Activated CD4-positive, CD25-positive, alpha-beta regulatory T cell treated with anti-CD3 and anti-CD28 coated beads, Interleukin-2, amount 50 U/mL, for 16 hours (primary cell): ENCODE results near the gene SEMA3G.

Source experiments
- DNase-seq: peaks from one replicate; pipeline ENCODE4 v3.0.0-alpha.2; 2020; ENCODE audit warnings: low read depth, low spot score

SEMA3G gene

DNA sequence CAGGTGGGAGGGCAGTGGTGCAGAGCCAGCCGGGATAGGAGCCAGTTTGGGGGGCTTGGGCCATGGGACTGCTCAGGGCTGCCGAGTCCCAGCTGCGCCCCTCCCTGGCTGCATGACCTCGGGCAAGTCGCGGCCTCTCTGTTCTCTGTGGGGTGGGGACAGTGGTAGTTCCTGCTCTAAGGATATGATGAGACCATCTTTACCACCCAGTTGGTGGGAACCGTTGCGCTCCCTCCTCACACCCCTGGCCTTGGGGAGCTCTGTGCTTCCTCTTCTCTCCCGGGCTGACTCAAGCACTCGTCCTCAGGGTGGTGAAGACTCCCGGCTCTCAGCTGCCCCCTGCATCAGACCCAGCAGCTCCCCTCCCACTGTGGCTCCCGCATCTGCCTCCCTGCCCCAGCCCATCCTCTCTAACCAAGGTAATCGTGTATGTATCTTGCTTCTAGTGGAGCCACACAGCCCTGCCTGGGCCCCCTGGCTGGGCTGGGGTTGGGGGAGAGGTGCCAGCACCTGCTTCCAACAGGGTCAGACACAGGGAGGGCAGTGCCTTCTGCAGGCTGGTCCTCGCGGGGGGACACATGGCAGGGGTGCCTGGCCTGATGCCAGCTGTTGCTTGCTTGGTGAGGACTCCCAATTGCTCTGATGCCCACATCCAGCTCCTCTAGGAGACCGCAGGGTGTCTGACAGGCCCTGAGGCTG lies 35.1 kb upstream of the SEMA3G start:
- DNase-seq: no peak

DNA sequence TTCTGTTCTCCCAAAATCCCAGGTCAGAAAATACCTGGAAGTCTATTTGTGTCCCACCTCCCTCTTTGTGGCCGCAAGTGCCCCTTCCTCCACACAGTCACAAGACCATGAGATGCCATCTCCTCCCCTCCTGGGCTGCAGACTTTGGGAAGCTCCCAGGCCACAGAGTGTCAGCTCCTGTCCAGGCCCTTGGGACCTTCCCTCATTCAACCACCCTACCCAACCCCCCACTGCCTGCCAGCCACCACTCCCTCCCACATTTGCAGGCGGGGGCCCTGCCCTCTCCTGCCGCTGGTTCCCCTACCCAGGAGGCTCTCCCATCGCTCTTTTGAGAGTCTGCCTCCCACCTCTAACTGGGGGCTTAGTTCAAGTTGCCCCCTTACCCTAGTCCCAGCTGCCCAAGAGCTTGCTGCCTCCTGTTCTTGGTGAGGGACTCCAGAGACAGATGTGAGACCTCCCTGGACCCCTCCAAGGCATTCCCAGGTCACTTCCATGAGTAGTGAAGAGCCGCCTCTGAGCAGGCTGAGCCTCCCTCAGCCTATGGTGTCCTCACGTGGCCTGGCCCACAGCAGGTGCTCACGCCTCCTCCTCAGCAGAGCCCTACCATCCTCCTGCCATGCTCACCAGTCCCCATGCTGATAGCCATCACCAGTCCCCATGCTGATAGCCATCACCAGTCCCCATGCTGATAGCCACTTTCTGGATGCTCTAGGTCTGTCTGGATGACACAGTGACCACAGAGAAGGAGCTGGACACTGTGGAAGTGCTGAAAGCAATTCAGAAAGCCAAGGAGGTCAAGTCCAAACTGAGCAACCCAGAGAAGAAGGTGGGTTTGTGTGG lies 34.4 kb upstream of the SEMA3G start:
- DNase-seq: no peak

DNA sequence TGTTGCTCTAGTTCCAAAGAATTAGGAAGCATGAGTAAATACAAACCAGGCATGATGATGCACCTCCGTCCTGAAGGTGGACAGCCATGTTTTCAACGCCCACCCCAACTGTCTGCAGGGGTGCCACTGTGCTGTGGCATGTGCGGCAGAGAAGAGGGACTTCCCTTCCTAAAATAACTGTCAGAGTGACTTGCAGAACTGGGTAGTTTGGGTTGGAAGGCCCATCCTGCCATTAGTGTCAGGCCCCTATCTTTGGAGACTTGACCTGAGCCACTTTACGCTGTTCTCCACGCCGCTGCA lies 32.8 kb upstream of the SEMA3G start:
- DNase-seq: no peak

DNA sequence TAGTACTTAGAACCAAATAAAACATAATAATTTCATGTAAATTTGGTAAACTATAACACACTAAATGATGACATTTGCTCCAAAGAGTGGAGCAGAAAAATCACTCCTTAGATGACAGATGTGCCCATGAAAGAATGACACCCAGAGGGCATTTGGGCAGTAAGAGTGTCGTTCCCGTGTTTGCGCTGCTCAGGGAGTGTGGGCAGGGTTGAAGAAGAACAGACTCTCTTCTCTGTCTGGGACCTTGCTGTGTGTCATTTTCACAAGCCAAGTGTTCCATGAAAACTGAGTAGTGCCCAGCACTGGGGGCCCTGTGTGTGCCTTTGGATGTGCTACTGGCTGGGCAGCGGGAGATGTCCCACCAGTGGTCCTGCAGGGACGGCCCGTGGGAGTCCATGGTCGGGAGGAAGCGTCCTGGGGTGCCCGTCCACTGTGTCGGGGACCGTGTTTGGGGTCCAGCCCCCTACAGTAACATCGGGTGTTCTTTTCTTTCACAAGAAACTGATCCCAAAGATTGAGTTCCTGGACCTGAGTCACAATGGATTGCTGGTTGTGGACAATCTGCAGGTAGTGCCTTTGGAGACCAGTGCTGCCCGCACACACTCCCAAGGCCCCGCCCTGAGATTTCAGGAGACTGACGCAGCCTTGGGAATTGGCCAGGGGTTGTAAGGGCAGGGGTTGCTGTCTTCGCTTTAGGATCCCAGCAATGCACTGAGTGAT lies 32.3 kb upstream of the SEMA3G start:
- no peak for DNase-seq

DNA sequence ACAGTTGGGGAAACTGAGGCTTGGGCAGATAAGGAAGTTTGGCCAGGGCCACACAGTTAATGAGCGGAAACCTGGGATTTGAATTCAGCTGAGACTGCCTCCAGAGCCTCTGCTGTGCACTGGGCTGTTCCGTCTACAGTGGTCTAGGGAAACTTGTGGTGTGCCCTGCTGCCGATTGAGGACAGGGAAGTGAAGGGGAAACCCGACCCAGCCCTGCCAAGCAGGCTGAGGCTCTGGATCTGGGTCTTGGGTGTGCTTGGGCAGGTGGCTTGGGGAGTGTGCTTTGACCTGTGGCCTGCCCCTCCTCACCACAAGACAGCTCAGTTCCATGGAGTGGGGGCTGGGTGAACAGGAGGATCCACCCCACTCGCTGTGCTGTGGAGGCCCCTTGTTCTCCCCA lies 28.1 kb upstream of the SEMA3G start:
- DNase-seq: no peak

DNA sequence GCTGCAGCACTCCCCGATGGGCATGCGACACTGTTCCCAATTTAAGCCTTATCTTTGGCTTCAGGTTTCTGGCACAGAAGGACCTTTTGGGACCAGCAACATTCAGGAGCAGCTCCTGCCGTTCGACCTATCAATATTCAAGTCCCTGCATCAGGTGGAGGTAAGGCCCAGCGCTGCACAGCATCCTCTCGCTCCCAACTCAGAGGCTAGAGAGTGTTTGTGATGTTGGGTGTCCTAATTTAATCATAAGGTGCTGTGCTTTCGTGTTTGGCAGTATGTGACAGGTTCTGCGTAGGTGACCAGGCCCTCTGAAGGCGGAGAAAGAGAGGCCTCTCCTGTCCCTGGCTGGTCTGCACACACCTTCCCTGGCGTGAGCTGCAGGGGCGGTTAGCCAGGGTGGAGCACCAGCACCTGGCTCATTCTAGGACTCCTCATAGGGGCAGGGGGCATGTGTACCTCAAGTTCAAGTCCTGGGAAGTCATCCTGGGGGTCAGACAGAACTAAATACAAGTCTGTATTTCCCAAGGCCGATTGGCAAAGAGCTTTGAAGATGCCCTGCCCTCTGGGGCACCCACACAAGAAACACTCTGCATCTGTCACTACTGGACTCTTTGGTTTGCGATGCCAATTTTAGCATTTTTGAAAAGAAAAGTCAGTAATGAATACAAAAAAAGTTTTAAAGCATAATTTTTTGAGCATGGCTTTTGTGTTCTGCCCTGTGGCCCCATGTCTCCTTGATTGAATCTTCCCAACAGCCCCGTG lies 27.5 kb upstream of the SEMA3G start:
- DNase-seq: no peak

DNA sequence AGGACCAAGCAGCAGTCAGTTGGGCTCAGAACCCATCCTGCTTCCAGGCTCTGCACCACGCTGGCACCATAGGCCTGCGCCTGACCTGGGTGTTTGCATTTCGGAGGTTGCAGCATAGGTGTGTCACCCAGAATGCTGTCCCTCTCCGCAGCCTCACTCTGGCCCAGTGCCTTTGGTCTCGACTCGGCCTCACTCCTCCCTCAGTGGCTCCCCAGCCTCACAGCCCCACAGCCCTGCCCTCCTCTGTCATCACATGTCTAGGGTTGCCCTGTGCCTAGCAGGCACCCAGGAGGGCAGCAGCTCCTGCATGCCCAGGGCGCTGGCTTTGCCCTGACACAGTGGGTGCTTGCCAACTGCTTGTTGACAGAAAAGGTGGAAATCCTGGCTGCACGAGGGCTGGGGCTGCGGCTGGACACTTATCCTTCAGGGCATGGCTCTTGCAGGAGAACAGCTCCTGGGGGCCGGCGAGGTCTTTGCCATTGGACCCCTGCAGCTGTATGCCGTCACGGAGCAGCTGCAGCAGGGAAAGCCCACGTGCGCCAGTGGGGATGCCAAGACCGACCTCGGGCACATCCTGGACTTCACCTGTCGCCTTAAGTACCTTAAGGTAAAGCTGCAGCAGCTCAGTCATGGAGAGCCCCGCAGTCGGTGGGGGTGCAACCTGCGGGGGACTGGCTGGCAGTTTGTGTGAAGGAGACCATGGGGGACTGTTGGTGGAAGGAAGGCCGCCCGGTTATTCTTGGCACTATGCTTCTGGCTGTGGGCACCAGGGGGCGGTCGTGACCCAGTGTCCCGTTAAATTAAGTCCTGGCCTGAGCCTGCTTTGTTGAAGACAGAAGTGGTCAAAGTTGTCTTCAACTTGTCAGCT lies 26.7 kb upstream of the SEMA3G start:
- DNase-seq: no peak

DNA sequence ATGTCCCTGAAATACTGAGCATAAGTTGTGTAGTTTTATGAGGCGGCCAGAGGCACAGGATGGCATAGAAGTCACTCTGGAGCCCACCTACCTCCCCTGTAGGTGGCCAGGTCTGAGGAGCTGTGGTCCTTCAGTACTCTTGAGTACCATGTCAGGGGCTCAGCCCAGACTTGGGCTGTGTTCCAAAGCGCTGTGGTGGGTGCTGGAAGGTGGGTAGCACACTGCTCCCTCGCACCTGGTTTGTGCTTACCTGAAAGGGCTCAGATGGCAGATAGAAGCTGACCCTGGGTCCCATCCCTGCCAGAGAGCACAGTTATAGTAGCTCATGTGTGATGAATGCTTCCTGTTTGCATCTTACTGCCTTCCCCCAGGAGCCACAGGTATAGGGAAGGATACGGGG lies 26.0 kb upstream of the SEMA3G start:
- DNase-seq: no peak

DNA sequence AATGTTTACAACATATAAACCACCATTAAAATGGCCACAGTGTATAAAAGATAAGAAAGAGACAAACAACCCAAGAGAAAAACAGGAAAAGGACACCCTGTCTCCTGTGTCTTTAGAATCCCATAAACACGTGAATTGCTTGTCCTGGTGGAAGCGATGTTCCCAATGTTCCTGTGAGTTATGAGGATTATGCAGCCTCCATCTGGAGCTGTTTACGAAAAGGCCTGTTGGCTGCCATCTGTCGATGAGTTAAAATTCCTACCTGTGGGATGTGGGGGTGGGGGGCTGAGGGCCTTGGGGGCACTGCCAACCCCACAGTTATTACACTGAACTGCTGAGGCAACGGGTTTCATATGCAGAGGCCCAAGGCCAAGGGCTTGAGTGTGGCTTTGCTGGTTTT lies 24.1 kb upstream of the SEMA3G start:
- DNase-seq: no peak

DNA sequence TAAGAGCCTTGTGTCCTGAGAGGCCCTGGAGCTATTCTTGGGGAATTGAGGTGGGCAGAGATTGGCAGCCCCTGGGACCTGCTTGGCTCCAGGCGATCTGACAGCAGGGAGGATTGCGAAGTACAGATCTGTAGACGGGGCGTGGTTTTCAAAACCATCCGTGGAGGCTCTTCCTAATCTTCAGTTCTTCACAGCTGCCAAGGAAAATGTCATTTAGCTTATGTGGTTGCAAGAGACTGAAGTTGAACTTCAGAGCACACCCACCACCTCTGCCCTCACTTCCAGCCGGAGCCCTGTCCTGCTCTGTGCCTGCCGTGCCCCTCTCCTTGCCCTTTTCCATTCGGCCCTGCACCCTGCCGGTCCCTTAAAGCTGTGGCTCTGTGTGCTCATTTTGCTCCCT lies 23.4 kb upstream of the SEMA3G start:
- DNase-seq: no peak

DNA sequence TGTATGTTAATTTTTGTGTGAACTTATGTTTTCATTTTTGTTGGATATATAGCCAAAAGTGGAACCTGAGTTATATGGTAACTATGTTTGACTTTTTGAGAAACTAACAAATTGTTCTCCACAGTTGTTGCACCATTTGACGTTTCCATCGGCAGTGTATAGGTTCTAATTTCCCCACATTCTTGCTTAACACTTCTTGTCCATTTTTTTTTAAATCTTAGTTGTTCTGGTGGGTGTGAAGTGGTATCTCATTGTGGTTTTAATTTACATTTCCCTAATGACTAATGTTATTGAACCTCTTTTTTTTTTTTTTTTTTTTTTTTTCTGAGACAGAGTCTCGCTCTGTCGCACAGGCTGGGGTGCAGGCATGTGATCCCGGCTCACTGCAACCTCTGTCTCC lies 18.5 kb upstream of the SEMA3G start:
- no peak for DNase-seq

DNA sequence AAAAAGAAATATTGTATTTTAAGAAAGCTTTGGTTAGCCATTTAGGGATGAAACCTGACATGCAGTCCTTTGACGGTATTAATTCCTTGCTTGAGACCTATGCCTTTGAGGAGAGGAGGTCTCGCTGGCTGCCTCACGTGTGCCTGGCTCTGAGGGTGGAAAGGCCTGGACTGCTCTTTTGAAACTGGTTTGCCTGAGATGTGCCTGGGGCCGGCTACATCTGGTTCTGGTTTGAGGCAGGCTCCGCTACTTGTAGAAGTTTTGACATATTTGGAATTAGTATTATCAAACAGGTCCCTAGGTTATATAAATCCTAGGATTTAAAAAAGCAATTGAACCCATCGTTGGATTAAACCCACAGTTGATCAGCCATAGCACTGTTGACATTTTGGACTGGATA lies 17.0 kb upstream of the SEMA3G start:
- DNase-seq: no peak

DNA sequence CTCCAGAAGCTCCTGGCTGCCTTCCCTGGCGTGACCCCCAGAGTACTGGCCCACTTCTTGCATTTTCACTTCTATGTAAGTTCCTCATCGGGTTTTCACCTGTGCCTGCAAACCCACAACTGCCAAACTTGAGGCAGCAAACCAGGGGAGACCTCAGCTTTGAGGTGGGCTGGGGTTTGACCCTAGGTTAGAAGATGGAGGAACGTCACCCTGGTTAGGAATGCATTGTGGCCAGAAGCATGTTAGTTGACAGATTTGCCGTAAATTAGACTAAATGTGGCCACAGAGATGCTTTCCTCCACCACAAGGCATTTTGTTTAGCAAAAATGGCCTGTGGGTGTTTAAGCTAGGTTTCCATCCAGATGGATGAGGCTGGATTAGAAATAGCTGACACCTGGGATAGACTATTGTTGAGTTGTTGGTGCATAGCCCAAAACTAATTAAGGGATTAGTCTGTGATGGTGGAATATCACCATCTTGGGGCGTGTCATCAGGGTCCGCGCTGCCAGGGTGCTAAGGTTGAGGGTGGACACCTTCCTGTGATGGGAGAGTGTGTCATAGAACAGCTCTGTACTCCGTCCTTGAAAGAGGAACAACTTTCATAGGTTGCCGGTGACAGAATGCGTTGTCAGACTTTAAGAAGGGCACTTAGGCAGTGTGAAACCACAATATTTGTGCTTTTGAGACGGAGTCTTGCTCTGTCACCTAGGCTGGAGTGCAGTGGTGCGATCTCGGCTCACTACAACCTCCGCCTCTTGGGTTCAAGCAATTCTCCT lies 14.1 kb upstream of the SEMA3G start:
- DNase-seq: no peak

DNA sequence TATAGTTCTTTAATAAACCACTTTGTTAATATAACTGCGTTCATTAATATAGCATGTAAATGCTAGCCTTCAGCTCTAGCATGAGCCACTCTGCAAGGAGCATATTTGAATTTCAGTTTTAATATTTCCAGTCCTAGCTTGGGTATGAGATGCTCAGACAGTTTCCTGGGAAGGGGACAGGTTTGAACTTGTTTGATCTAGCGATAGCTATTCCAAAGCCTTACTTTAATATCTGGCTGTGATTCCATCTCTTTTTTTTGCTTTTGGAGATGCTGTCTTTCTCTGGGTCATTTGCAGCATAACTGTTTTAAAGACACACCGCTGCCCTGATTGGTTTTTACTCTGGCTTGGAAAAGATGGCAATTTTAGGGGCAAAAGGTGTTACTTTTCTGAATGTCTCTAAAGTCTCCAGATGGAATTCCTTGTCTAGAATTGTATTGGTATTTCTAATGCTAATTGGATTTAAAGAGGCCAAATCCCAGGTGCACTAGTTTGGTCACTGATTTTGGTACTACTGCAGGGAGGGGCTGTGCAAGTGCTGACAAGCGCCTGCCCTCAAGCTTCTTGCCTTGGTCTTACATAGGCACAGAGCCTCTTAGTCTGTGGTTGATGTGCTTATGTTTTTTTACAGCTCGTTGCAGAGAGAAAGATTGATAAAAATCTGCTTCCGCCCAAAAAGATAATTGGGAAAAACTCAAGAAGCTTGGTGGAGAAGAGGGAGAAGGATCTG lies 13.3 kb upstream of the SEMA3G start:
- DNase-seq: no peak

DNA sequence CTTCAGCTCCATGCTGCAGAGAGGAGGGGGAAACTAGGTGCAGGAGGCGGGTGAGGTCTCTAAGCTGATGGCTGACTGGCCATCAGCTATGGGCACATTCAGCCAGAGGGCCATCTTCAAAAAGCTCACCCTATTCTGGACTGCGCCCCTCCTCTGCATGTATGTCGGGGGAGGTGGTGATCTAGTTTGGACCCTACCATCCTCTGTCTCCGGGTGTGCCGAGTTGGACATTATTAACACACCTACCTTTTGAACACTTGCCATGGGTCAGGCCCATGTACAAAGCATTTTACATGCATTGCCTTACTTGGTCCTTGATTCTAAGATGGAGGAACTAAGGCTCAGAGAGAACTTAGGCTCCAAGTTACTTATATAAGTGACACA lies 11.9 kb upstream of the SEMA3G start:
- no peak for DNase-seq

DNA sequence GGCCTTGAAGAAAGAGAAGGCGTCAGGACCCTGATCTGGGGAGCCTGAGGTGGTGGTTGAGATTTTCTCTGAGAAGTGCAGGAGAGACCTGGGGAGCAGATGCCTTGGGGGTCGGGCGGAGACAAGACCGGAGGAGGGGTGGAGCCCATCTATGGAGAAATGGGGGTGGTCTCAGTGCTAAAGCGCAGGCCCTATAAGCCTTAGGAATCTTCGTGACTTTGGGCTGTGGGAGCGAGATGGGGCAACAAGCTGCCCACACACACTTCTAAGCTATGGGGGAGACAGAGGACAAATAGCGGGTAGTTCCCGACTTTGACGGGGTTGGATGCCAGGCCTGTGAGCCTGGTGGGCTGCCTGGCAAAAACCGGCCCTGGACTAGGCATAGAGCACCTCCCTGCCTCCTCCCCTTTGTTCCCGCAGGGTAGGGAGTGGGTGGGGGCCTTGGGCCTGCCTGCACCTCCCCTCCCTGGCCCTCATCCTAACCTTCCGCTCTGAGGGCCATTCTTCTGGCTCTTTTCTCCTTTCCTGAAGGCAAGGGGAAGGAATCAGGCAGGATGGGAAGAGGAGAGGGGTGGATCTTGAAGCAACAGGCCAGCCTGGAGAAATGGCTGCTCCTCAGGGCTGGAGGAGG lies 11.4 kb upstream of the SEMA3G start:
- no peak for DNase-seq

DNA sequence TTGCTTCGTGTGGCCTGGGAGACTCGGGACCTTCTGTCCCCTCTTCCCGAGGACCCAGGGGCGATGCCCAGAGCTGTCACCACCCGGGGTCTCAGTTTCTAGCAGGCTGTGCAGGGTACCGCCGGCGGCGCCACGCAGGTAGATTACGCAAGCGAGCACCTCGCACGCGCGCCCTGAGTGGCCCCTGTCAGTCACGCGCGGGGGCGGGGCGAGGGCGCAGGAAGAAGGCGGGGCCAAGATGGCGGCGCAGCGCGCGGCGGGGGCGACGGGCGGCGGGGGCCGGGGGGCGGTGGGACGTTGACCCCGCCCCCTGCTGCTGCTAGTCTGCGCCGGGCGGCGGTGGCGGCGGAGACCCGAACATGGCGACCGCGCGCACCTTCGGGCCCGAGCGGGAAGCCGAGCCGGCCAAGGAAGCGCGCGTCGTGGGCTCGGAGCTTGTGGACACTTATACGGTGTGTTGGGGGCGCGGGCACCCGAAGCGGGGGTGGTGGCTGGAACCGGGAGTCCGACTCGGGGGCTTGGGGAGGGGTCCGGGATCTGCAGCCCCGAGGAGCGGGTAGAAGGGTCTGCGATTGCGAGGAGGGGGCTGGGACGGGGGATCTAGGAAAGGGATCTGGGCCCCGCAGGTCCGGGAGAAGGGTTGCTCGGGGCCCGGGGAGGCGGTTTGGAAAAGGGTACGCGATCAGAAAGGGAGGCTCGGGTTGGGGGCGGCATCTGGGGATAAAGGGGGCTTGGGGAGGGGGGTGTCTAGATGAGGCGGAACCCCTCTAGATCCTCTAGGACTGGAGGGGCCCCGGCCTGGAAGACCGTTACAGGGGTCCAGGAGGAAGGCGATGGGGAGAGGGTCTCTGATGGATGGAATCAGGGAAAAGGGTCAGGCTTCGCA lies 10.6 kb upstream of the SEMA3G start, which contains the start of gene NISCH:
Gene NISCH (plus strand): TSS at position 322 of the 886 bp plus-strand sequence. CDS start 38 bp downstream, at position 360.
- peak; percentile 94 for DNase-seq

DNA sequence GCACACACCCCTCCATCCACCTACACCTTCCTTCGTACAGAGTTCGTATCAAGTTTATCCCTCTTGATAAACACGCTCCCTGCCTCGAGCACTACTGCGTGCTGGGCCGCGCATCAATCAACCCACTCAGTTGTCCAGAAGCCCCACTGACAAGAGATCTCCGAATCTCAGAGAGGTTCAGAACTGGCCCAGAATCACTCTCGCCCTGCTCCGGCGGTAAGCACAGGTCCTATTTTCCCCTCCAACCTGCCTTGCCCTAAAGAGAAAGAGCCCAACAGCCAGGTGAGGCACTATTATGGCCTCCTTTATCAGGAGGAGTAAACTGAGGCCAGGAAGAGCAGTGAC lies 10.0 kb upstream of the SEMA3G start:
- DNase-seq: no peak
